HepG2 (cell line): ENCODE results near the gene ZNF561. TPM values are rescaled to one million over a fixed set of nuclear protein-coding genes. Genes with fewer than 3 reads are reported as not detected.

Experiments
- FOXO4 ChIP-seq: sonication (generic); formaldehyde crosslinking; conservative IDR thresholded peaks from 2 replicates; pipeline ENCODE4 v1.8.1; 2023; ENCODE audit warnings: missing genetic modification reagents
- HIC2 ChIP-seq: sonication (generic); formaldehyde crosslinking; IDR thresholded peaks from 2 replicates; pipeline ENCODE4 v1.9.0; 2022; ENCODE audit warnings: low read depth, missing genetic modification reagents
- NCOR1 ChIP-seq: fragments of 200-600 bp; sonication (generic); IDR thresholded peaks from 2 replicates; pipeline ENCODE4 v1.7.0; 2017; ENCODE audit warnings: antibody characterized with exemption, low read length, borderline replicate concordance
- SAFB2 ChIP-seq: sonication (generic); formaldehyde crosslinking; IDR thresholded peaks from 2 replicates; pipeline ENCODE4 v1.5.1; 2020; ENCODE audit warnings: missing genetic modification reagents, low read depth, mild to moderate bottlenecking, borderline replicate concordance
- THAP11 ChIP-seq: IDR thresholded peaks from 2 replicates; pipeline ENCODE4 v1.6.1; 2016; ENCODE audit warnings: missing biosample characterization, missing genetic modification reagents
- ZFP91 ChIP-seq: sonication (generic); formaldehyde crosslinking; IDR thresholded peaks from 2 replicates; pipeline ENCODE4 v1.9.0; 2022; ENCODE audit warnings: missing genetic modification reagents, mild to moderate bottlenecking, borderline replicate concordance
- ZNF333 ChIP-seq: sonication (generic); formaldehyde crosslinking; IDR thresholded peaks from 2 replicates; pipeline ENCODE4 v1.4.0; 2020; ENCODE audit warnings: mild to moderate bottlenecking, missing genetic modification reagents, borderline replicate concordance
- ZNF407 ChIP-seq: sonication (generic); formaldehyde crosslinking; IDR thresholded peaks from one replicate; pipeline ENCODE4 v1.5.1; 2020; ENCODE audit warnings: mild to moderate bottlenecking, missing genetic modification reagents; ENCODE audit errors: not compliant biosample characterization
- ZNF883 ChIP-seq: sonication (generic); formaldehyde crosslinking; IDR thresholded peaks from 2 replicates; pipeline ENCODE4 v1.5.1; 2020; ENCODE audit warnings: mild to moderate bottlenecking, missing genetic modification reagents; ENCODE audit errors: not compliant biosample characterization
- polyA plus RNA-seq, 8 experiments: library from polyadenylated mRNA; depleted of rRNA in 3 of 8; stranded (reverse) in 7 of 8; unstranded in 1 of 8; fragments of >200 nt; fragmentation: Illumina TruSeq in 4 of 8; extraction: Trizol in 4 of 8; gene quantifications; 2 replicates each; pipeline versions ENCODE4 v1.2.1 to v1.2.3, GENCODE V29; 2011 to 2016; ENCODE audit warnings: low read depth in 4 of 8, missing spikeins in 1 of 8, mixed read lengths in 1 of 8; ENCODE audit not compliant: insufficient read depth in 1 of 8
- total RNA-seq, 5 experiments: library from RNA; depleted of rRNA; stranded (reverse); fragments of >200 nt; fragmentation: Illumina TruSeq; extraction: Trizol; gene quantifications; 2 replicates each; pipeline ENCODE4 v1.2.3, GENCODE V29; 2016; ENCODE audit warnings: low read depth in 1 of 5

Gene ZNF561
- total and polyA plus RNA-seq, 2 of the 13 experiments (the other 11 are each of a cell fraction or from before 2014, with no cell fraction given), result 19.8 to 35.1 TPM

GRCh38 chr19:9621156-9622037 lies at the start of gene ZNF561 (continued):
- TF ChIP-seq ZNF407 (CRISPR knock-in tag), result peak; percentile 81
- TF ChIP-seq FOXO4 (CRISPR knock-in tag), result no peak
- TF ChIP-seq HIC2, result no peak
- peak; percentile 54 for TF ChIP-seq ZNF883 (CRISPR knock-in tag)
- peak; percentile 49; the same call in 1 of the 2 replicates for TF ChIP-seq NCOR1
- TF ChIP-seq THAP11 (CRISPR knock-in tag), result peak; percentile 85
- TF ChIP-seq ZNF333 (CRISPR knock-in tag), result no peak
- TF ChIP-seq SAFB2 (CRISPR knock-in tag), result no peak
- TF ChIP-seq ZFP91 (CRISPR knock-in tag), result peak; percentile 89; the same call in 1 of the 2 replicates
